IMR-90 (cell line): Measurements from ENCODE around the gene OR4Q2.

Source experiments
- BHLHE40 ChIP-seq: fragments of 150-350 bp; IDR thresholded peaks from 2 replicates; pipeline ENCODE4 v1.6.1; 2016; ENCODE audit warnings: mild to moderate bottlenecking, low read depth, low read length
- CEBPB ChIP-seq: IDR thresholded peaks from 2 replicates; pipeline ENCODE4 v1.6.1; 2012; ENCODE audit warnings: low read depth, low read length, improper control_type of control experiment
- CHD1 ChIP-seq: IDR thresholded peaks from 2 replicates; pipeline ENCODE4 v1.6.1; 2012; ENCODE audit warnings: low read depth, low read length, improper control_type of control experiment
- FOS ChIP-seq: fragments of 150-350 bp; IDR thresholded peaks from 2 replicates; pipeline ENCODE4 v1.6.1; 2016; ENCODE audit warnings: low read depth, low read length
- MAFK ChIP-seq: IDR thresholded peaks from 2 replicates; pipeline ENCODE4 v1.6.1; 2012; ENCODE audit warnings: low read depth, low read length, improper control_type of control experiment
- MXI1 ChIP-seq: IDR thresholded peaks from 2 replicates; pipeline ENCODE4 v1.6.1; 2012; ENCODE audit warnings: low read depth, mild to moderate bottlenecking, low read length, moderate library complexity, borderline replicate concordance
- NFE2L2 ChIP-seq: fragments of 150-350 bp; IDR thresholded peaks from 2 replicates; pipeline ENCODE4 v1.6.1; 2016; ENCODE audit warnings: low read depth, mild to moderate bottlenecking, low read length
- POLR2A ChIP-seq: IDR thresholded peaks from 2 replicates; pipeline ENCODE4 v1.6.1; 2012; ENCODE audit warnings: mild to moderate bottlenecking, low read depth, low read length
- RAD21 ChIP-seq: IDR thresholded peaks from 2 replicates; pipeline ENCODE4 v1.6.1; 2012; ENCODE audit warnings: low read length, improper control_type of control experiment
- RCOR1 ChIP-seq: IDR thresholded peaks from 2 replicates; pipeline ENCODE4 v1.6.1; 2012; ENCODE audit warnings: mild to moderate bottlenecking, low read length, improper control_type of control experiment; ENCODE audit not compliant: insufficient replicate concordance
- SMC3 ChIP-seq: fragments of 150-350 bp; IDR thresholded peaks from 2 replicates; pipeline ENCODE4 v1.6.1; 2016; ENCODE audit warnings: low read depth, mild to moderate bottlenecking, antibody characterized with exemption, low read length, moderate library complexity
- TF ChIP-seq, protein P1 (sequence below): conservative IDR thresholded peaks from 2 replicates; pipeline ENCODE4 v1.5.1; 2012; ENCODE audit warnings: mild to moderate bottlenecking, low read depth, low read length, improper control_type of control experiment
- TF ChIP-seq, protein P2 (sequence below): fragments of 150-350 bp; IDR thresholded peaks from 2 replicates; pipeline ENCODE4 v1.6.1; 2017; ENCODE audit warnings: mild to moderate bottlenecking, antibody characterized with exemption, low read length, low read depth
- TF ChIP-seq, protein P3 (sequence below): fragments of 150-350 bp; IDR thresholded peaks from 2 replicates; pipeline ENCODE4 v1.6.1; 2016; ENCODE audit warnings: low read depth, mild to moderate bottlenecking, low read length, moderate library complexity, borderline replicate concordance

DNA sequence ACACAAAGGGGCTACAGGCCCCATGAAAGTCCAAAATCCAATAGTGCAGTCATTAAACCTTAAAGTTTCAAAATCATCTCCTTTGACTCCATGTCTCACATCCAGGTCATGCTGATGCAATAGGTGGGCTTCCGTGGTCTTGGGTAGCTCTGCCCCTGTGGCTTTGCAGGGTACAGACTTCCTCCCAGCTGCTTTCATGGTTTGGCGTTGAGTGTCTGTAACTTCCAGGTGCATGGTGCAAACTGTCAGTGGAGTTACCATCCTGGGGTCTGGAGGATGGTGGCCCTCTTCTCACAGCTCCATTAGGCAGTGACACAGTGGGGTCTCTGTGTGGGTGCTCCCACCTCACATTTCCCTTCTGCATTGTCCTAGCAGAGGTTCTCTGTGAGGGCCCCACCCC, 8.5 kb upstream of the OR4Q2 start:
- TF ChIP-seq, protein P1, sequence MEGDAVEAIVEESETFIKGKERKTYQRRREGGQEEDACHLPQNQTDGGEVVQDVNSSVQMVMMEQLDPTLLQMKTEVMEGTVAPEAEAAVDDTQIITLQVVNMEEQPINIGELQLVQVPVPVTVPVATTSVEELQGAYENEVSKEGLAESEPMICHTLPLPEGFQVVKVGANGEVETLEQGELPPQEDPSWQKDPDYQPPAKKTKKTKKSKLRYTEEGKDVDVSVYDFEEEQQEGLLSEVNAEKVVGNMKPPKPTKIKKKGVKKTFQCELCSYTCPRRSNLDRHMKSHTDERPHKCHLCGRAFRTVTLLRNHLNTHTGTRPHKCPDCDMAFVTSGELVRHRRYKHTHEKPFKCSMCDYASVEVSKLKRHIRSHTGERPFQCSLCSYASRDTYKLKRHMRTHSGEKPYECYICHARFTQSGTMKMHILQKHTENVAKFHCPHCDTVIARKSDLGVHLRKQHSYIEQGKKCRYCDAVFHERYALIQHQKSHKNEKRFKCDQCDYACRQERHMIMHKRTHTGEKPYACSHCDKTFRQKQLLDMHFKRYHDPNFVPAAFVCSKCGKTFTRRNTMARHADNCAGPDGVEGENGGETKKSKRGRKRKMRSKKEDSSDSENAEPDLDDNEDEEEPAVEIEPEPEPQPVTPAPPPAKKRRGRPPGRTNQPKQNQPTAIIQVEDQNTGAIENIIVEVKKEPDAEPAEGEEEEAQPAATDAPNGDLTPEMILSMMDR: no peak
- TF ChIP-seq POLR2A: no peak
- TF ChIP-seq, protein P2, sequence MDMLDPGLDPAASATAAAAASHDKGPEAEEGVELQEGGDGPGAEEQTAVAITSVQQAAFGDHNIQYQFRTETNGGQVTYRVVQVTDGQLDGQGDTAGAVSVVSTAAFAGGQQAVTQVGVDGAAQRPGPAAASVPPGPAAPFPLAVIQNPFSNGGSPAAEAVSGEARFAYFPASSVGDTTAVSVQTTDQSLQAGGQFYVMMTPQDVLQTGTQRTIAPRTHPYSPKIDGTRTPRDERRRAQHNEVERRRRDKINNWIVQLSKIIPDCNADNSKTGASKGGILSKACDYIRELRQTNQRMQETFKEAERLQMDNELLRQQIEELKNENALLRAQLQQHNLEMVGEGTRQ: no peak
- TF ChIP-seq SMC3: no peak
- no peak for TF ChIP-seq RAD21
- no peak for TF ChIP-seq BHLHE40
- no peak for TF ChIP-seq NFE2L2
- no peak for TF ChIP-seq CEBPB
- no peak for TF ChIP-seq MXI1
- no peak for TF ChIP-seq CHD1
- no peak for TF ChIP-seq FOS
- TF ChIP-seq RCOR1: no peak
- TF ChIP-seq, protein P3, sequence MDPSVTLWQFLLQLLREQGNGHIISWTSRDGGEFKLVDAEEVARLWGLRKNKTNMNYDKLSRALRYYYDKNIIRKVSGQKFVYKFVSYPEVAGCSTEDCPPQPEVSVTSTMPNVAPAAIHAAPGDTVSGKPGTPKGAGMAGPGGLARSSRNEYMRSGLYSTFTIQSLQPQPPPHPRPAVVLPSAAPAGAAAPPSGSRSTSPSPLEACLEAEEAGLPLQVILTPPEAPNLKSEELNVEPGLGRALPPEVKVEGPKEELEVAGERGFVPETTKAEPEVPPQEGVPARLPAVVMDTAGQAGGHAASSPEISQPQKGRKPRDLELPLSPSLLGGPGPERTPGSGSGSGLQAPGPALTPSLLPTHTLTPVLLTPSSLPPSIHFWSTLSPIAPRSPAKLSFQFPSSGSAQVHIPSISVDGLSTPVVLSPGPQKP: no peak
- TF ChIP-seq MAFK: no peak
